Naive thymus-derived CD8-positive, alpha-beta T cell (primary cell): ENCODE measurements around the gene KCNN3. TPM values are rescaled to one million over a fixed set of nuclear protein-coding genes. Genes with fewer than 3 reads are reported as not detected.
A peak's percentile ranks its signal among the peaks of the same experiment; 100 is the strongest.
"Not testable (repeated sequence)": the region's sequence is repeated elsewhere in the genome, so short reads cannot be mapped to it uniquely, and the experiment has no call there.

Experiments used
- ATAC-seq, 2 donors: fragments of 150-1000 bp; cut with Tn5 transposase in 1 of 2; sonication (Bioruptor Pico), chemical (Tn5 transposase) in 1 of 2; 1 replicate in 1 of 2; 2 replicates in 1 of 2; pipeline ENCODE4 v1.10.0; 2021; ENCODE audit warnings: mild to moderate bottlenecking in 2 of 2, moderate library complexity in 2 of 2
- POLR2A ChIA-PET: fragments of 350-600 bp; sonication (Branson Sonifier 250); formaldehyde crosslinking; loops from one replicate; lab custom pipeline; 2021; ENCODE audit warnings: antibody characterized with exemption; lab: Charles Lee
- DNase-seq, 10 donors: peaks; one replicate each; pipeline versions ENCODE4 v3.0.0 to v3.0.0-alpha.2; 2020 to 2022
- H3K27ac Mint-ChIP-seq, 10 donors: one replicate each; pipeline ENCODE4 v1.8.0; 2020 to 2022; ENCODE audit warnings: mild to moderate bottlenecking in 10 of 10, mixed read lengths in 10 of 10, moderate library complexity in 4 of 10, inconsistent platforms in 1 of 10
- H3K27me3 Mint-ChIP-seq, 5 donors: one replicate each; pipeline ENCODE4 v1.8.0; 2021 to 2022; ENCODE audit warnings: mixed read lengths in 5 of 5
- H3K36me3 Mint-ChIP-seq, 3 donors: one replicate each; pipeline ENCODE4 v1.8.0; 2020 to 2022; ENCODE audit warnings: mixed read lengths in 3 of 3, mild to moderate bottlenecking in 2 of 3, inconsistent platforms in 1 of 3
- H3K4me1 Mint-ChIP-seq, 4 donors: one replicate each; pipeline ENCODE4 v1.8.0; 2021 to 2022; ENCODE audit warnings: mixed read lengths in 4 of 4
- H3K4me3 Mint-ChIP-seq, 10 donors: one replicate each; pipeline ENCODE4 v1.8.0; 2020 to 2022; ENCODE audit warnings: mild to moderate bottlenecking in 10 of 10, mixed read lengths in 10 of 10, moderate library complexity in 6 of 10, inconsistent platforms in 1 of 10
- H3K9me3 Mint-ChIP-seq, 9 donors: one replicate each; pipeline ENCODE4 v1.8.0; 2020 to 2022; ENCODE audit warnings: mixed read lengths in 9 of 9, mild to moderate bottlenecking in 3 of 9, inconsistent platforms in 1 of 9, moderate library complexity in 1 of 9
- polyA plus RNA-seq, 3 donors: library from polyadenylated mRNA; unstranded; fragments of 300-500 nt; fragmentation: Illumina TruSeq; gene quantifications; one replicate each; pipeline ENCODE4 v1.2.3, GENCODE V29; 2021
- total RNA-seq, 8 experiments: library from RNA in 2 of 8; stranded (reverse) in 2 of 8; gene quantifications; one replicate each; pipeline ENCODE4 v1.2.3 and lab custom pipeline; 2021 to 2026

Gene KCNN3
- total and polyA plus RNA-seq, 5 experiments from 2014 or later, result 0.08 TPM; not detected in 4

GRCh38 chr1:154697710-154698109 is 172.4 kb downstream of the KCNN3 start:
- DNase-seq (no peak), ATAC-seq (no peak)
- POLR2A ChIA-PET, result no interaction called here
- Mint-ChIP-seq H3K4me1 (no peaks in the 10 kb centered on the region), H3K9me3 (no peaks in the 10 kb centered on the region), H3K27me3 (peaks cover 0 to 16% (median 4%) of the 10 kb centered on the region in 5 donors), H3K4me3 (no peak overlapping the region), H3K27ac (no peak overlapping the region), H3K36me3 (no peaks in the 10 kb centered on the region)

GRCh38 chr1:154696456-154696855 is 173.6 kb downstream of the KCNN3 start:
- Mint-ChIP-seq H3K27ac (no peak overlapping the region), H3K36me3 (no peaks in the 10 kb centered on the region), H3K27me3 (peaks cover 0 to 16% (median 4%) of the 10 kb centered on the region in 5 donors), H3K4me3 (no peak overlapping the region), H3K4me1 (no peaks in the 10 kb centered on the region), H3K9me3 (no peaks in the 10 kb centered on the region)
- no peak for ATAC-seq
- DNase-seq, result no peak
- POLR2A ChIA-PET, result no interaction called here

DNA sequence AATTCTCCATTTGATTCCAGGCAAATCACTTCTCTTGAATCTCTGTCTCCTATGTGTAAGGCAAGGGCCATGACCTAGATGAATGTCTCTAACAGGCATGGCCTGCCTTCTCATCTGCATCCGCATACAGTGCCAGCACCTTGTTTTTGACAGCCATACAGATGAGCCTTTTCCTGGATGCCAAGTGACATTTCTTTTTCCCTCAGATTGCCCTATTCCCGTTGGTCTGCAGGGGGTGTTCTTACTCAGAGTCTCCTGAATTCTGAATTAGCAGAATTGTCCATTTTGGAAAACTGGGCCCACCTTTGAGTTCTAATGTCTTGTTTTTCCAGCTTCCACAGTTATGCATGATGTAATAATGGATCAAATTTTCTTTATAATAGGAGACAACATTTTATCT is 174.1 kb downstream of the KCNN3 start:
- Mint-ChIP-seq H3K4me1 (no peaks in the 10 kb centered on the region), H3K27ac (no peak overlapping the region), H3K4me3 (no peak overlapping the region), H3K36me3 (no peaks in the 10 kb centered on the region), H3K27me3 (peaks cover 0 to 16% (median 4%) of the 10 kb centered on the region in 5 donors), H3K9me3 (no peaks in the 10 kb centered on the region)
- DNase-seq (no peak), ATAC-seq (no peak)
- POLR2A ChIA-PET, result no interaction called here

GRCh38 chr1:154694995-154695394 is 175.1 kb downstream of the KCNN3 start:
- Mint-ChIP-seq H3K4me3 (no peak overlapping the region), H3K4me1 (no peaks in the 10 kb centered on the region), H3K27me3 (peaks cover 0 to 16% (median 4%) of the 10 kb centered on the region in 5 donors), H3K9me3 (no peaks in the 10 kb centered on the region), H3K27ac (no peak overlapping the region), H3K36me3 (no peaks in the 10 kb centered on the region)
- no peak for DNase-seq
- POLR2A ChIA-PET, result no interaction called here
- ATAC-seq, result no peak

DNA sequence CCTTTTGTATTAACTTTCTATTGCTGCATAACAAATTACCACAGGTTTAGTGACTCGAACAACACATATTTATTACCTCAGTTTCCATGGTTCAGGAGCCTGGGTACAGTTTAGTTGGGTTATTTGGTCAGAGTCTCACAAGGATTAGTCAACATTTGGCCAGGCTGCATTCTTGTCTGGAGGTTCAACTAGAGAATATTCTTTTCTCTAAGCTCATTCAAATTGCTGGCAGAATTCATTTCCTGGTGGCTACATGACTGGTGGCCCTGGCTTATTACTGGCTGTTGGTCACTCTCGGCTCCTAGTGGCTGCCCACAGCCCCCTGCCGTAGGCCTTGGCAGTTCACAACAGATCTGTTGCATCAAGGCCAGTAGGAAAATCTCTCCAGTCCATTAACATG is 181.0 kb downstream of the KCNN3 start:
- Mint-ChIP-seq H3K27me3 (peaks cover 0 to 4% (median 0%) of the 10 kb centered on the region in 5 donors), H3K4me1 (no peaks in the 10 kb centered on the region), H3K36me3 (no peaks in the 10 kb centered on the region), H3K4me3 (no peak overlapping the region), H3K9me3 (no peaks in the 10 kb centered on the region), H3K27ac (no peak overlapping the region)
- no peak for ATAC-seq
- DNase-seq, result no peak
- POLR2A ChIA-PET, result no interaction called here

DNA sequence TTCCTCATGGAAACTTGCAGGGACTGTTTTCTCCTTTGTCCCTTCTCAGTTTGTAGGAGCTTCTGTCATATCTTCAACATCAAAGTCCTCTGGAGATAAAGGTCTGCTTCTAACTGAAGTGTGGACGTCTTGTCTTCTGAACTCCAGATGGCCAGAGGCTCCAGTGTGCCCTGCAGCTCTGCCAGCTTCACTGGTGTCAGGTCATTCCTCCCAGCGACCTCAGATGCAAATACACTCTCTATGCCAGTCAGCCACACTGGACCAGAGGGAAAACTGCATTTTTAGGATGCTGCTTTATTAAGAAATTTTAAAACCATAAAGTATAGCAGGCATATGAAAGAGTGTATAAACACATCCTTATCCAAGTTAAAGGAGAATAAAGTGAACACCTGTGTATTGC is 183.6 kb downstream of the KCNN3 start:
- Mint-ChIP-seq H3K36me3 (no peaks in the 10 kb centered on the region), H3K27me3 (peaks cover 0 to 8% (median 0%) of the 10 kb centered on the region in 5 donors), H3K27ac (no peak overlapping the region), H3K4me3 (no peak overlapping the region), H3K4me1 (no peaks in the 10 kb centered on the region), H3K9me3 (no peaks in the 10 kb centered on the region)
- POLR2A ChIA-PET, result no interaction called here
- no peak for ATAC-seq
- no peak for DNase-seq

DNA sequence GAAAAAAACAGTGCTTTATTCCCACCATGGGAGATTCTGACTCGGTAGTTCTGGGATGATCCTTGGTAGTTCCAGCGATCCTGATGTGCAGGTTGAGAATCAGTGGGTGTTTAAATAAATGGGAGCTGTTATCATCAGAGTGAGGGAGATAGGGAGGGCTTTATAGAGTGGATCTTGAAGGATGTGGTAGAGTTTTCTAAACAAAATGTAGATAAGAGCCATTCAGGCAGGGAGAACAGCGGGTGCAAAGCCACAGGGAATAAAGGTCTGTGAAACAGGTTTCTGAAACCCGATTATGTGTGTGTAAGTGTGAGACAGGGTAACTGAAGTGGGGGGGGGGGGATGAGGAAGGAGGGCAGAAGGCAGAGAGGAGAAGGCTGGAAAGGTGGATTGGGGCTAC is 186.3 kb downstream of the KCNN3 start:
- POLR2A ChIA-PET, result no interaction called here
- H3K4me3 Mint-ChIP-seq, result no peak overlapping the region
- no peak overlapping the region for H3K27ac Mint-ChIP-seq
- no peaks in the 10 kb centered on the region for H3K4me1 Mint-ChIP-seq
- H3K9me3 Mint-ChIP-seq, result no peaks in the 10 kb centered on the region
- ATAC-seq (no peak), DNase-seq (no peak)
- no peaks in the 10 kb centered on the region for H3K36me3 Mint-ChIP-seq
- peaks cover 0 to 8% (median 0%) of the 10 kb centered on the region in 5 donors for H3K27me3 Mint-ChIP-seq

DNA sequence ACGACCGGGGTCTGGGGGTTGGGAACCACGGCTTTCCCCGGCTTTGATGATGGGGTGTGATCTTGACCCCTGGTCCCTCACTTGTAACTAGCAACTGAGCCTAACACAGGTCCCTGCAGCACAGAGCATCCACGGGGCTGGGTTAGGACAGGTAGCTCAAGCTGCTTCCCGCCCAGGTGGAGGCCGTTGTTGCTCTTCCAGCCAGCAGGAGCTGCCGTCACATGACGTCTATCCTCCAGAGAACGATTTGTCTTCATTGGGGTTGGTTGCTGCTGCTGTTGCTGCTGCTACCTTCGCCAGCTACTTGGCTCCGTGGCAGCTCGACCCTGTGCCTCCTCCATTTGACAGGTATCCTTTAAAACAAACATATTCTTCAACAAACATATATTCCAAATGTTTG is 187.8 kb downstream of the KCNN3 start:
- ATAC-seq, result no peak
- no peaks in the 10 kb centered on the region for H3K9me3 Mint-ChIP-seq
- no peak overlapping the region for H3K4me3 Mint-ChIP-seq
- POLR2A ChIA-PET, result no interaction called here
- DNase-seq, result no peak
- no peaks in the 10 kb centered on the region for H3K36me3 Mint-ChIP-seq
- H3K27ac Mint-ChIP-seq, result no peak overlapping the region
- peaks cover 0 to 8% (median 0%) of the 10 kb centered on the region in 5 donors for H3K27me3 Mint-ChIP-seq
- H3K4me1 Mint-ChIP-seq, result no peaks in the 10 kb centered on the region

GRCh38 chr1:154677844-154678243 is 192.2 kb downstream of the KCNN3 start:
- ATAC-seq, H3K9me3 Mint-ChIP-seq, POLR2A ChIA-PET, H3K27ac Mint-ChIP-seq, H3K27me3 Mint-ChIP-seq, DNase-seq, H3K4me3 Mint-ChIP-seq, H3K4me1 Mint-ChIP-seq, H3K36me3 Mint-ChIP-seq: not testable (repeated sequence)

DNA sequence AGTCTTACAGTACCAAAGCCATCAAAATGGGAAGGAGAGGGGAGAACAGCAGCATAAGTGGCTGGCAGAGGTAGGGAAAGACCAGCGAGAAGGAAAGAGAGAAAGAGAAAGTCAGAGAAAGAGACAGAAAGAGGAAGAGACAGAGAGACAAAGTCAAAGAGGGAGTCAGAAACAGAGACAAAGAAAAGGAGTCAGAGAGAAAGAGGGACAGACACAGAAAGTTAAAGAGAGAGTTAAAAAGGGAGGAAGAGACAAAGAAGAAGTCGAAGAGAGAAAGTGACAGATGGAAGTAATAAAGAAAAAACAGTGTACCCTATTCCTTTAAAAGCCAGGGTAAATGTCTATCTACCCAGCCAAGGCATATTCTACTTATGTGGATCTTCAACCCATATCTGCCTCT is 193.2 kb downstream of the KCNN3 start:
- H3K9me3 Mint-ChIP-seq, H3K27me3 Mint-ChIP-seq, DNase-seq, POLR2A ChIA-PET, H3K27ac Mint-ChIP-seq, H3K4me1 Mint-ChIP-seq, H3K4me3 Mint-ChIP-seq, H3K36me3 Mint-ChIP-seq, ATAC-seq: not testable (repeated sequence)

DNA sequence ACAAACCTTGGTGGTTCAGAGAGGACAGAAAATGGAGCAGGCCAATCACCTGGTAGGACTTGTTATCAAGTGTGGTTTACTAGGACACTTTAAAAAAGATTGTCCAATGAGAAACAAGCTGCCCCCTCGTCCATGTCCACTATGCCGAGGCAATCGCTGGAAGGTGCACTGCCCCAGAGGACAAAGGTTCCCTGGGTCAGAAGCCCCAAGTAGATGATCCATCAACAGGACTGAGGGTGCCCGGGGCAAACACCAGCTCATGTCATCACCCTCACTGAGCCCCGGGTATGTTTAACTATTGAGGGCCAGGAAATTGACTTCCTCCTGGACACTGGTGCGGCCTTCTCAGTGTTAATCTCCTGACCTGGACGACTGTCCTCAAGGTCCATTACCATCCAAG is 195.6 kb downstream of the KCNN3 start:
- not testable (repeated sequence) for H3K27ac Mint-ChIP-seq, H3K36me3 Mint-ChIP-seq, ATAC-seq

GRCh38 chr1:154672245-154672644 is 197.8 kb downstream of the KCNN3 start:
- DNase-seq, H3K36me3 Mint-ChIP-seq, H3K27ac Mint-ChIP-seq, H3K9me3 Mint-ChIP-seq, ATAC-seq, H3K4me3 Mint-ChIP-seq, H3K27me3 Mint-ChIP-seq, H3K4me1 Mint-ChIP-seq, POLR2A ChIA-PET: not testable (repeated sequence)

More for the DNA sequence above, 195.6 kb downstream of the KCNN3 start:
- POLR2A ChIA-PET, DNase-seq, H3K4me1 Mint-ChIP-seq, H3K27me3 Mint-ChIP-seq, H3K9me3 Mint-ChIP-seq, H3K4me3 Mint-ChIP-seq: not testable (repeated sequence)

GRCh38 chr1:154671412-154671811 is 198.7 kb downstream of the KCNN3 start:
- H3K36me3 Mint-ChIP-seq, H3K4me3 Mint-ChIP-seq, H3K9me3 Mint-ChIP-seq, DNase-seq, POLR2A ChIA-PET, ATAC-seq, H3K27me3 Mint-ChIP-seq, H3K4me1 Mint-ChIP-seq: not testable (repeated sequence)
- H3K27ac Mint-ChIP-seq, result peak overlapping the region in 1 of 10 donors; percentile 66
